Testis (tissue), 3 donors: ENCODE measurements around the gene DUSP18. TPM values are rescaled to one million over a fixed set of nuclear protein-coding genes. Genes with fewer than 3 reads are reported as not detected.

Source experiments
- DNase-seq: peaks from one replicate; pipeline ENCODE4 v3.0.0-alpha.2; 2019
- H3K27ac ChIP-seq, 2 donors: fragments of 200-600 bp; sonication (generic); one replicate each; pipeline ENCODE4 v1.5.1; 2019
- H3K27me3 ChIP-seq: fragments of 200-600 bp; sonication (generic); one replicate; pipeline ENCODE4 v1.5.1; 2019
- H3K36me3 ChIP-seq: fragments of 200-600 bp; sonication (generic); one replicate; pipeline ENCODE4 v1.5.1; 2017; ENCODE audit warnings: low read depth; ENCODE audit errors: missing control alignments
- H3K4me1 ChIP-seq: fragments of 200-600 bp; sonication (generic); one replicate; pipeline ENCODE4 v1.5.1; 2019
- H3K4me3 ChIP-seq, 2 donors: fragments of 200-600 bp; sonication (generic); one replicate each; pipeline ENCODE4 v1.5.1; 2017 to 2019
- H3K9me3 ChIP-seq: fragments of 200-600 bp; sonication (generic); one replicate; pipeline ENCODE4 v1.5.1; 2017
- POLR2A ChIP-seq: fragments of 450-650 bp; IDR thresholded peaks from one replicate; pipeline ENCODE4 v1.6.1; 2017; ENCODE audit warnings: antibody characterized with exemption, mild to moderate bottlenecking, moderate library complexity
- WGBS, 2 donors: methylation state at CpG; one replicate each; pipeline ENCODE4 v1.1.5; 2018; 5-methylcytosine and 5-hydroxymethylcytosine counted together
- intact Hi-C: fragments of 100-400 bp; cut with DNase I; formaldehyde crosslinking; loops from one replicate; pipeline ENCODE4 v1.15.1; 2023; ENCODE audit warnings: low total_unique reads
- polyA plus RNA-seq: library from polyadenylated mRNA; stranded (reverse); fragments of 350-450 nt; fragmentation: Illumina TruSeq; extraction: RNeasy Lipid Tissue Mini Kit (QIAGEN cat#74804); gene quantifications from one replicate; pipeline ENCODE4 v1.2.3, GENCODE V29; 2014; ENCODE audit warnings: low read depth, low replicate concordance; ENCODE audit not compliant: insufficient read depth
- total RNA-seq, 2 donors: library from RNA; depleted of rRNA; stranded (reverse); fragments of >200 nt; gene quantifications; one replicate each; pipeline ENCODE4 v1.2.3, GENCODE V29; 2016
- TF ChIP-seq, protein P1 (sequence below), 3 experiments: fragments of 450-650 bp in 2 of 3; fragments of 200-600 bp in 1 of 3; sonication (generic) in 1 of 3; IDR thresholded peaks; one replicate each; pipeline ENCODE4 v1.5.1; 2016 to 2019; ENCODE audit warnings: antibody characterized with exemption in 3 of 3, mild to moderate bottlenecking in 2 of 3, moderate library complexity in 1 of 3

DUSP18 gene
- total and polyA plus RNA-seq, 3 donors from 2014 or later = 29.2 to 53.9 (median 42.4) TPM

DNA sequence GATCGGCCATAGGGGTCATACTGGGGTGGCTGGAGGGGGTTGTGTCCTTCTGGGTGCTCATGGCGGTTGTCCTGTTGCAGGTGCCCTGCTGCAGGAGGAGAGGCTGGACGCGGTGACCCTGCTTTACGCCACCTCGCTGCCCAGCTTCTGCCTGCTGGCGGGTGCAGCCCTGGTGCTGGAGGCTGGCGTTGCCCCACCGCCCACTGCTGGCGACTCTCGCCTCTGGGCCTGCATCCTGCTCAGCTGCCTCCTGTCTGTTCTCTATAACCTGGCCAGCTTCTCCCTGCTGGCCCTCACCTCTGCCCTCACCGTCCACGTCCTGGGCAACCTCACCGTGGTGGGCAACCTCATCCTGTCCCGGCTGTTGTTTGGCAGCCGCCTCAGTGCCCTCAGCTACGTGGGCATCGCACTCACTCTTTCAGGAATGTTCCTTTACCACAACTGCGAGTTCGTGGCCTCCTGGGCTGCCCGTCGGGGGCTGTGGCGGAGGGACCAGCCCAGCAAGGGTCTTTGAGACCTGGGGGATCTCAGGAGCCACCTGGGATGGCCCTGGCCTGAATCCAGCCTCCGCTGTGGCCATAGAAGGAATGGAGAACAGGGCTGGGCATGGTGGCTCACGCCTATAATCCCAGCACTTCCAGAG lies 21.0 kb downstream of the DUSP18 start:
- no peak overlapping the region for H3K4me3 ChIP-seq
- 95 to 96% methylated on average over 18 to 25 of the region's 25 CpGs for WGBS, 2 donors
- intact Hi-C loops = no loop called here
- H3K27ac ChIP-seq = no peak overlapping the region
- H3K36me3 ChIP-seq = no peaks in the 10 kb centered on the region
- H3K27me3 ChIP-seq = no peaks in the 10 kb centered on the region
- H3K9me3 ChIP-seq = no peaks in the 10 kb centered on the region
- no peak for TF ChIP-seq POLR2A
- TF ChIP-seq, protein P1, sequence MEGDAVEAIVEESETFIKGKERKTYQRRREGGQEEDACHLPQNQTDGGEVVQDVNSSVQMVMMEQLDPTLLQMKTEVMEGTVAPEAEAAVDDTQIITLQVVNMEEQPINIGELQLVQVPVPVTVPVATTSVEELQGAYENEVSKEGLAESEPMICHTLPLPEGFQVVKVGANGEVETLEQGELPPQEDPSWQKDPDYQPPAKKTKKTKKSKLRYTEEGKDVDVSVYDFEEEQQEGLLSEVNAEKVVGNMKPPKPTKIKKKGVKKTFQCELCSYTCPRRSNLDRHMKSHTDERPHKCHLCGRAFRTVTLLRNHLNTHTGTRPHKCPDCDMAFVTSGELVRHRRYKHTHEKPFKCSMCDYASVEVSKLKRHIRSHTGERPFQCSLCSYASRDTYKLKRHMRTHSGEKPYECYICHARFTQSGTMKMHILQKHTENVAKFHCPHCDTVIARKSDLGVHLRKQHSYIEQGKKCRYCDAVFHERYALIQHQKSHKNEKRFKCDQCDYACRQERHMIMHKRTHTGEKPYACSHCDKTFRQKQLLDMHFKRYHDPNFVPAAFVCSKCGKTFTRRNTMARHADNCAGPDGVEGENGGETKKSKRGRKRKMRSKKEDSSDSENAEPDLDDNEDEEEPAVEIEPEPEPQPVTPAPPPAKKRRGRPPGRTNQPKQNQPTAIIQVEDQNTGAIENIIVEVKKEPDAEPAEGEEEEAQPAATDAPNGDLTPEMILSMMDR (IDR thresholded peaks at IDR 0.05) = no peak
- DNase-seq = no peak
- no peaks in the 10 kb centered on the region for H3K4me1 ChIP-seq

DNA sequence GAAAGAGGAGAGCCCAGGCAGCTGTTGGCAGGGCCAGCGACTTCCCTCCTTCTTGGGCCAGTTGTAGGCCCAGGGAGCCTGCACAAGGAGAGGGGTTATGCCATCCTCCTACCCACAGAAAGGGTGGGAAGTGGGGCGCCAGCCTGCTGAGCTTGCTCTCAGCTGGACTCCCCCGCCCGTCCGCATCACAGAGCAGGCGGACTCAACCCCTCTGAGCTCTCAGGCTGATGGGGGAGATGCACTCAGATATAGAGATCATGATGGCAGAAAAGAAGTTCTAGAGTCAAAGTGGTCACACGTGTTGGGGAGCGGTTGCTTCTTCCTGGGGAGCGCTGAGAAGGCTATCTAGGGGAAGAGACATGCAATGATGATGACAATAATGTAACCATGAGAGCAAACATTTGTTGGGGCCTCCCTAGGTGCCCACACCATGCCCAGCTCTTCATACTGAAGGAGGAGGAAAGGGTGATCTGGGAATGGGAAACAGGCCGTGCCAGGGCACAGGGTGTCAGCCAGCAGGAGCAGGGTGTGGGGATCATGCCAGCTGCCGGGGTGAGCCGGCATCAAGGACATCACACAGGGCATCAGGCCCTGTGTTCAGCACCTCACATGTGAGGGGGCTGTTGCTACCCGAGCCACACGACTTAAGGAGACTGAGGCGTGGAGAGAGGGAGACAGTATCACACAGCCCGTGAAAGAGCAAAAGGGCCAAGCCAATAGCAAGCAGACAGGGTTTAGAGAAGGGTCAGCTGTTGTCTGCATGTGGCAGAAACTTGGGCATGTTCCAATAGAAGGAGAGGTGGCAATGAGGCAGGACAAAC lies 24.4 kb downstream of the DUSP18 start:
- DNase-seq = no peak
- WGBS, 2 donors = 85 to 87% methylated on average over 16 of the region's 16 CpGs
- H3K4me1 ChIP-seq = no peaks in the 10 kb centered on the region
- no peak for TF ChIP-seq POLR2A
- TF ChIP-seq, protein P1 (IDR thresholded peaks at IDR 0.05) = no peak
- intact Hi-C loops = no loop called here
- H3K27ac ChIP-seq = no peak overlapping the region
- H3K27me3 ChIP-seq = no peaks in the 10 kb centered on the region
- H3K4me3 ChIP-seq = no peak overlapping the region
- no peaks in the 10 kb centered on the region for H3K9me3 ChIP-seq
- H3K36me3 ChIP-seq = no peaks in the 10 kb centered on the region

DNA sequence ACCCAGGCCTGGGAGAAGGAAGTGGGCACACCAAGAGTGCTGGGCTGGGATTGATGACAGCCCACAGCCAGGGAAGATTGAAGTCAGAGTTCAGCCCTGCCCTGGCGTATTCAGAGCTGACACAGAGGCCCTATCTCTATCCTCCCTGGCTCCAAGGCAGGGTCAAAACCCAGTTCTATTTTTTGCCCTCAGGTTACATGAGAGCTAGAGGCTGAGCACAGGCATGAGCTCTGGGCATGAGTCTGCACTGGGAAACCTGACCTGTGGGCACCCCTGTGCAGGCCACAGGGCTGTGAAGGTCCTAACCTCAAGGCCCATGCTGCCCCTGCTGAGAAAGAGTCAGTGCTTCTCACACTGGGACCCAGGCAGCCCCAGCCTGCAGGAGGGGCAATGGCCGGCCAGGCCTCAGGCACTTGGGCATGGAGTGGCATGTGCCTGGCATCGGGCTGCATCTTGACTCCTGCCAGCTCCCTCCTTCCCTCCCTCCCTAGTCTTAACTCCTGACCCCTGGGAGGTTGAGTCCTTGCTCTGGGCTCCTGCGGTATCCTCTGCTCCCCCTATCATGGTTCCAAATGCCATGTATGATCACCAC lies 26.7 kb downstream of the DUSP18 start:
- 95 to 97% methylated on average over 2 to 4 of the region's 4 CpGs for WGBS, 2 donors
- no peak overlapping the region for H3K27ac ChIP-seq
- TF ChIP-seq POLR2A = no peak
- TF ChIP-seq, protein P1 (IDR thresholded peaks at IDR 0.05) = no peak
- H3K4me3 ChIP-seq = no peak overlapping the region
- no peaks in the 10 kb centered on the region for H3K36me3 ChIP-seq
- no peak for DNase-seq
- no peaks in the 10 kb centered on the region for H3K9me3 ChIP-seq
- no peaks in the 10 kb centered on the region for H3K27me3 ChIP-seq
- peaks cover 13% of the 10 kb centered on the region for H3K4me1 ChIP-seq
- intact Hi-C loops = no loop called here

DNA sequence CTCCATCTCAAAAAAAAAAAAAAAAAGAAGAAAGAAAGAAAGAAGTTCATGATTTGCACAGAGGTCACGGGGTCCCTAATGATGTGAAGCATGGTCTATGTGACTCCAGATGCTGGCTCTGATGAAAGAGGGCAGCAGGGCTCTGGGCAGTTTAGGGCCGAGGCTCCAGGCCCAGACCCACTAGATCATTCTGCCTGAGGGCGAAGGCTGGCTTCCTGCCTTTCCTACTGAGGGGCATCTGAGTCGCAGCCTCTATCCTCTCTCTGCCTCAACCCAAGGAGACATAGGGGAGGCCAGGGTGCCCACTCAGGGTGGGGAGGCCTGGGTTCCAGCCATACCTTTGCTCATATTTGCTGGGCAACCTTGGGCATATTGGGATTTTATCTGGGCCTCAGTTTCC lies 27.3 kb downstream of the DUSP18 start:
- Histone ChIP-seq H3K4me3 (no peak overlapping the region), H3K27me3 (no peaks in the 10 kb centered on the region), H3K36me3 (no peaks in the 10 kb centered on the region), H3K4me1 (peaks cover 13% of the 10 kb centered on the region), H3K27ac (no peak overlapping the region), H3K9me3 (no peaks in the 10 kb centered on the region)
- DNase-seq = no peak
- no peak for TF ChIP-seq POLR2A
- TF ChIP-seq, protein P1 (IDR thresholded peaks at IDR 0.05) = no peak
- intact Hi-C loops = no loop called here
- 80 to 99% methylated on average over 4 of the region's 4 CpGs for WGBS, 2 donors
